ENCODE measurements around the gene TSEN15. TPM values are rescaled to one million over a fixed set of nuclear protein-coding genes. Genes with fewer than 3 reads are reported as not detected.

The TSEN15 gene
- total and polyA plus RNA-seq, 2 of the 13 experiments (the other 11 are each of a cell fraction or from before 2014, with no cell fraction given): 25.6 to 35.8 TPM

DNA sequence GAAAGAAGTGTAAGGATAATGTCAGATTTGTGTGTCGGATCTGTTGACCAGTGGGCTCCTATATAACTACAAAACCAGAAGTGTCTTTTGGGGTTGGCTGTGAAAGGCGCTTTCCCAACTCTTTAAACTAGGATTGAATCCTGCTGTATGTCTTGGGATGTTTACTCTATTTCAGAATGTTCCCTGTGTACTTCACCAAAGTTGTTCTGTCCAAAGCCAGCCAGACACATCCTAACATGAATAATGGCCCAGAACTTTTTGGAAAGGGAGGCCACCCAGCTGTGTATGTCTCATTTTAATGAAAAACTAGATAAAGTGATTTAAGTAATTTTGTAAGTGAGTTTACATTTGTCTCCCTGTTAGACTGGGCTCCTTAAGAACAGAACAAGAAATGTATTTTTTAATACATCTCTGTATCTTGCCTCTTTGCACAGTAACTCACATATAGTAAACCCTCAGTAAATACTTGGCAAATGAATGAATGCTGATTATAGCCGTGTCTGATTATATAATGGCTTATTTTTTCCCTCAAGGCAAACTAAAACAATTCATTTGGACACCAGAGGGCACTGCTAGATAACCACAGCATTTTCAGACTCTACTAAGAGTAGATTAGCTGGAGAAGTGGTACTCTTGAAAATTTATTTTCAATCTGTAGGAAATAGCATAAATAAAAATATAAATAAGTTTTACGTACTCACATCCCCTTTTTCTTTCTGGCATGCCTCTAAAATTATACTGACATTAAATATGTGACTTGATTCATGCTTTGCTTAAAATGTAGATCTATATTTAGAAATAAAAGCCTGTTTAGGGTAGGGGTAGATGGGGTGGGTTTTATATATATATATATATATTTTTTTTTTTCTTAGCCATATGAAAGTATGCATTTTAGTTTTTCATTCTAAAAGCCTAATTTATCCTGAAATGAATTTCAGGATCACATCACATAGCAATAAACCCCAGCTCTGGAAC lies 23.8 kb downstream of the TSEN15 start:
- Histone ChIP-seq H3K27me3 (ENCODE audit: control insufficient read depth in 1 of 2, insufficient read depth in 2 of 2, low read length in 2 of 2) (no peaks in the 10 kb centered on the region), H3K4me2 (ENCODE audit: low read depth, low read length) (no peak overlapping the region), H3K27ac (ENCODE audit: extremely low read length, insufficient read depth, low read length) (no peak overlapping the region), H3K9ac (ENCODE audit: insufficient read depth, low read depth, low read length) (no peak overlapping the region), H3K4me3 (replicated peaks in 1 of 3; ENCODE audit: insufficient read depth in 1 of 3, low read depth in 2 of 3, low read length in 3 of 3) (no peak overlapping the region), H3K36me3 (replicated peaks in 1 of 2; ENCODE audit: control insufficient read depth in 1 of 2, insufficient read depth in 2 of 2, low read length in 2 of 2) (peaks cover 0 to 10% of the 10 kb centered on the region in 2 experiments; a peak in 2 of 5 replicates), H4K20me1 (ENCODE audit: insufficient read depth, low read length) (no peaks in the 10 kb centered on the region), H3K4me1 (ENCODE audit: insufficient read depth, low read length) (no peaks in the 10 kb centered on the region), H3K9me3 (ENCODE audit: low read length) (no peaks in the 10 kb centered on the region), H2AFZ (ENCODE audit: low read length) (no peak overlapping the region), H3K79me2 (ENCODE audit: insufficient read depth, low read length) (no peaks in the 10 kb centered on the region)
- 61% methylated on average over 4 of the region's 4 CpGs for WGBS (ENCODE audit: low lambda C conversion rate)
- POLR2A ChIA-PET: no interaction called here
- DNase-seq (ENCODE audit: low spot score): peak; percentile 57
- in situ Hi-C loops (cut with HindIII; ENCODE audit: extremely low pct_ligation_motif_present, low pct_unique_long_range_greater_than_20kb) (loop anchor here (5.0 to 25.0 kb wide), 3 partner anchors 147 to 587 kb away; no protein-coding TSS in a partner anchor), intact Hi-C loops (cut with micrococcal nuclease; ENCODE audit: unreplicated experiment) (loop anchor here (1.0 to 2.0 kb wide), 4 partner anchors 147 to 616 kb away; no protein-coding TSS in a partner anchor)
- CTCF ChIA-PET (ENCODE audit: low intra/inter-chr PET ratio, low total read pairs): interaction anchor here (1.0 to 2.5 kb wide), 4 partner anchors 145 to 616 kb away, joined by 3 to 24 read pairs (median 10); no protein-coding TSS in a partner anchor
- ATAC-seq: peak; percentile 65; the same call in 2 of the 3 replicates
- no peak for FAIRE-seq
- no TSS peak for BruUV-seq (replicated peaks)
- TF ChIP-seq PPARG (CRISPR knock-in tag; conservative IDR thresholded peaks at IDR 0.05) (no peak), CHCHD3 (CRISPR knock-in tag; IDR thresholded peaks at IDR 0.05) (no peak), RAD21 (CRISPR knock-in tag; IDR thresholded peaks at IDR 0.05) (peak; percentile 67), STAG1 (CRISPR knock-in tag; IDR thresholded peaks at IDR 0.05) (peak; percentile 84), CENPX (CRISPR knock-in tag; IDR thresholded peaks at IDR 0.05) (no peak), ZNF510 (CRISPR knock-in tag; IDR thresholded peaks at IDR 0.05; ENCODE audit: low read depth) (no peak), ZNF20 (CRISPR knock-in tag; IDR thresholded peaks at IDR 0.05) (no peak), SPEN (CRISPR knock-in tag; IDR thresholded peaks at IDR 0.05; ENCODE audit: low read depth) (no peak)
- TF ChIP-seq, protein P1, sequence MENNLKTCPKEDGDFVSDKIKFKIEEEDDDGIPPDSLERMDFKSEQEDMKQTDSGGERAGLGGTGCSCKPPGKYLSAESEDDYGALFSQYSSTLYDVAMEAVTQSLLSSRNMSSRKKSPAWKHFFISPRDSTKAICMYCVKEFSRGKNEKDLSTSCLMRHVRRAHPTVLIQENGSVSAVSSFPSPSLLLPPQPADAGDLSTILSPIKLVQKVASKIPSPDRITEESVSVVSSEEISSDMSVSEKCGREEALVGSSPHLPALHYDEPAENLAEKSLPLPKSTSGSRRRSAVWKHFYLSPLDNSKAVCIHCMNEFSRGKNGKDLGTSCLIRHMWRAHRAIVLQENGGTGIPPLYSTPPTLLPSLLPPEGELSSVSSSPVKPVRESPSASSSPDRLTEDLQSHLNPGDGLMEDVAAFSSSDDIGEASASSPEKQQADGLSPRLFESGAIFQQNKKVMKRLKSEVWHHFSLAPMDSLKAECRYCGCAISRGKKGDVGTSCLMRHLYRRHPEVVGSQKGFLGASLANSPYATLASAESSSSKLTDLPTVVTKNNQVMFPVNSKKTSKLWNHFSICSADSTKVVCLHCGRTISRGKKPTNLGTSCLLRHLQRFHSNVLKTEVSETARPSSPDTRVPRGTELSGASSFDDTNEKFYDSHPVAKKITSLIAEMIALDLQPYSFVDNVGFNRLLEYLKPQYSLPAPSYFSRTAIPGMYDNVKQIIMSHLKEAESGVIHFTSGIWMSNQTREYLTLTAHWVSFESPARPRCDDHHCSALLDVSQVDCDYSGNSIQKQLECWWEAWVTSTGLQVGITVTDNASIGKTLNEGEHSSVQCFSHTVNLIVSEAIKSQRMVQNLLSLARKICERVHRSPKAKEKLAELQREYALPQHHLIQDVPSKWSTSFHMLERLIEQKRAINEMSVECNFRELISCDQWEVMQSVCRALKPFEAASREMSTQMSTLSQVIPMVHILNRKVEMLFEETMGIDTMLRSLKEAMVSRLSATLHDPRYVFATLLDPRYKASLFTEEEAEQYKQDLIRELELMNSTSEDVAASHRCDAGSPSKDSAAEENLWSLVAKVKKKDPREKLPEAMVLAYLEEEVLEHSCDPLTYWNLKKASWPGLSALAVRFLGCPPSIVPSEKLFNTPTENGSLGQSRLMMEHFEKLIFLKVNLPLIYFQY (CRISPR knock-in tag; IDR thresholded peaks at IDR 0.05; ENCODE audit: borderline replicate concordance): no peak
- TF ChIP-seq, protein P2, sequence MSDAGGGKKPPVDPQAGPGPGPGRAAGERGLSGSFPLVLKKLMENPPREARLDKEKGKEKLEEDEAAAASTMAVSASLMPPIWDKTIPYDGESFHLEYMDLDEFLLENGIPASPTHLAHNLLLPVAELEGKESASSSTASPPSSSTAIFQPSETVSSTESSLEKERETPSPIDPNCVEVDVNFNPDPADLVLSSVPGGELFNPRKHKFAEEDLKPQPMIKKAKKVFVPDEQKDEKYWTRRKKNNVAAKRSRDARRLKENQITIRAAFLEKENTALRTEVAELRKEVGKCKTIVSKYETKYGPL (CRISPR knock-in tag; IDR thresholded peaks at IDR 0.05): peak; percentile 79

Data from HepG2 (cell line).